ENCODE data around the gene ZNF771.
"Not testable (repeated sequence)": the region's sequence is repeated elsewhere in the genome, so short reads cannot be mapped to it uniquely, and the experiment has no call there.

The ZNF771 gene

GRCh38 chr16:30429678-30430427 is 22.4 kb downstream of the ZNF771 start, which contains the start of gene DCTPP1:
Gene DCTPP1 (minus strand): TSS chr16:30430030. CDS start chr16:30429980, 50 bp downstream.
- in situ Hi-C loops (cut with HindIII; ENCODE audit: low sequenced_read_pairs), result loop anchor here (10.0 kb wide), 1 partner anchor 85 kb away; no protein-coding TSS in a partner anchor

GRCh38 chr16:30430428-30430970 is 23.1 kb downstream of the ZNF771 start:
- in situ Hi-C loops (cut with HindIII; ENCODE audit: low sequenced_read_pairs), result no loop called here

GRCh38 chr16:30434852-30435251 is 27.4 kb downstream of the ZNF771 start:
- in situ Hi-C loops (cut with HindIII; ENCODE audit: low sequenced_read_pairs), result no loop called here

GRCh38 chr16:30437511-30438046 is 30.2 kb downstream of the ZNF771 start:
- in situ Hi-C loops (cut with HindIII; ENCODE audit: low sequenced_read_pairs), result no loop called here

GRCh38 chr16:30438835-30439234 is 31.4 kb downstream of the ZNF771 start:
- in situ Hi-C loops (cut with HindIII; ENCODE audit: low sequenced_read_pairs), result no loop called here

GRCh38 chr16:30439720-30440348 is 32.4 kb downstream of the ZNF771 start:
- in situ Hi-C loops (cut with HindIII; ENCODE audit: low sequenced_read_pairs), result no loop called here

GRCh38 chr16:30443631-30444030 is 36.2 kb downstream of the ZNF771 start:
- in situ Hi-C loops (cut with HindIII; ENCODE audit: low sequenced_read_pairs), result no loop called here

- in situ Hi-C loops (cut with HindIII; ENCODE audit: low sequenced_read_pairs), result no loop called here
These were observed 37.1 kb downstream of the ZNF771 start for GRCh38 chr16:30444231-30445148.

- in situ Hi-C loops (cut with HindIII; ENCODE audit: low sequenced_read_pairs), result no loop called here
These were observed 37.7 kb downstream of the ZNF771 start for GRCh38 chr16:30445149-30445407.

GRCh38 chr16:30445408-30446202 is 38.2 kb downstream of the ZNF771 start, which contains the start of gene SEPHS2:
Gene SEPHS2 (minus strand): TSS chr16:30445874. CDS start chr16:30445727, 147 bp downstream.
- in situ Hi-C loops (cut with HindIII; ENCODE audit: low sequenced_read_pairs), result no loop called here

GRCh38 chr16:30446203-30446595 is 38.8 kb downstream of the ZNF771 start:
- in situ Hi-C loops (cut with HindIII; ENCODE audit: low sequenced_read_pairs), result no loop called here

GRCh38 chr16:30447512-30448226 is 40.3 kb downstream of the ZNF771 start:
- in situ Hi-C loops (cut with HindIII; ENCODE audit: low sequenced_read_pairs), result no loop called here

- in situ Hi-C loops (cut with HindIII; ENCODE audit: low sequenced_read_pairs), result no loop called here
These were observed 41.7 kb downstream of the ZNF771 start for GRCh38 chr16:30449116-30449435.

GRCh38 chr16:30452709-30453580 is 45.5 kb downstream of the ZNF771 start:
- in situ Hi-C loops (cut with HindIII; ENCODE audit: low sequenced_read_pairs), result not testable (repeated sequence)

- in situ Hi-C loops (cut with HindIII; ENCODE audit: low sequenced_read_pairs), result no loop called here
These were observed 48.9 kb downstream of the ZNF771 start for GRCh38 chr16:30456302-30456701.

GRCh38 chr16:30457256-30457655 is 49.9 kb downstream of the ZNF771 start:
- in situ Hi-C loops (cut with HindIII; ENCODE audit: low sequenced_read_pairs), result no loop called here

GRCh38 chr16:30457743-30458560 is 50.5 kb downstream of the ZNF771 start:
- in situ Hi-C loops (cut with HindIII; ENCODE audit: low sequenced_read_pairs), result no loop called here

All from endothelial cell of hepatic sinusoid (primary cell).